Dendritic cell treated with granulocyte-macrophage colony-stimulating factor and Interleukin-4, amounts not matched to agents 40 ng/mL and 50 ng/mL, for 4 days (primary cell): ENCODE results near the gene KDM1A.

Source experiments
- H3K27ac Mint-ChIP-seq: one replicate; pipeline ENCODE4 v1.8.0; 2022; ENCODE audit warnings: mild to moderate bottlenecking, mixed read lengths
- H3K27me3 Mint-ChIP-seq: one replicate; pipeline ENCODE4 v1.8.0; 2022; ENCODE audit warnings: mild to moderate bottlenecking, mixed read lengths
- H3K36me3 Mint-ChIP-seq: one replicate; pipeline ENCODE4 v1.8.0; 2022; ENCODE audit warnings: low read depth, mixed read lengths
- H3K4me1 Mint-ChIP-seq: one replicate; pipeline ENCODE4 v1.8.0; 2022; ENCODE audit warnings: low read depth, mixed read lengths
- H3K4me3 Mint-ChIP-seq: one replicate; pipeline ENCODE4 v1.8.0; 2022; ENCODE audit warnings: mild to moderate bottlenecking, moderate library complexity, mixed read lengths
- H3K9me3 Mint-ChIP-seq: one replicate; pipeline ENCODE4 v1.8.0; 2022; ENCODE audit warnings: mixed read lengths
- intact Hi-C: fragments of 100-400 bp; cut with micrococcal nuclease; formaldehyde crosslinking; loops from one replicate; pipeline ENCODE4 v1.15.0; 2022

The KDM1A gene

DNA sequence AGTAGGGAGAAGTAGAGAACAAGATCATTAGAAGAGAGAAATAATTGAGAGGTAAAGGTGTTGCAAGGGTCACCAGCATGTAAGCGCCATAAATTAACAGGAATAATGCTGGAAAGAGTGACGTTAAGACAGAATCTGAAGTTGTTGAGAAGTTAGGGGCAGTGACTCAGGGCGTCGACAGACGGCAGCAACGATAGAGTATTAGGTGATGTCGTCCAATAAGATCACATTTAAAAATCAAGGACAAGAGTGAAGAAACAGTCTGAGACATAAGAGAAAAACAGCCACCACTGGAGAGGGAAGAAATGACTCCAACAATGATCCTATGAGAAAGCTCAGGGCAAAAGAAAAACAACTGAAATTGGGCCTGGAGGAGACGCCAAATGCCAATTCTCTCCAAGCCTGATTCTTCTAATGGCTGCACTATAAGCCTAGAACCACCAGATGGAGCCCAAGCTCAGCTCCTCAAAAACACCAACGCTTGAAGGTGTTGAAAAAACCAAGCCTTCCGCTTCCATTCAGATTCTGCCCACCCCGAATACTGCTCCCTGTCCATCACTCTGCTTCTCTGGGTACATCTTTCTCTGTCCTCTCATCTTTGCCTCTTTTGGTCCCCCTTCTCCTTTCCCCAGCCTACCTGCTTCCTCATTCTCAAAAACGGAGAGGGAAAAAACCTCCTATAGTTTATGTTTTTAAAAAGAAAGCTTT lies 79.3 kb downstream of the KDM1A start:
- H3K27ac Mint-ChIP-seq: no peak overlapping the region
- peaks cover 42% of the 10 kb centered on the region for H3K4me1 Mint-ChIP-seq
- intact Hi-C loops: loop anchor here (1.0 to 5.0 kb wide), 3 partner anchors 86 to 174 kb away; no protein-coding TSS in a partner anchor
- no peak overlapping the region for H3K4me3 Mint-ChIP-seq
- no peaks in the 10 kb centered on the region for H3K27me3 Mint-ChIP-seq
- no peaks in the 10 kb centered on the region for H3K9me3 Mint-ChIP-seq
- H3K36me3 Mint-ChIP-seq: peaks cover 13% of the 10 kb centered on the region

DNA sequence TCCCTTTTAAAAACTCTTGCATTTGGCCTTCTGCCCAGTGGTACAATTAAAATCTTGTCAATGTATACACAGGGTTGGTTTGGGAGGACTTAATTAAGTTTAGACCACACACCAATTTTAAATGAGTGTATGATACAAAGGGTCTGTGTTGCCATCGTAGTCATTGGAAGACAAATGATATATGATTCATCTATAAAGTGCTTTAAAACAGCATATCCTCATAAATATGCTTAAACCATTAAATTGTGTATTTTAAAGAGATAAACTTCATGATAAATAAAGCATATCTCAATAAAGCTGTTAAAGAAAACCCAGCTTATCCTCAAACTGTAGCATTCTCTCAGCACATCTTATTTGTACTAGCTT lies 79.9 kb downstream of the KDM1A start:
- no peak overlapping the region for H3K4me3 Mint-ChIP-seq
- intact Hi-C loops: loop anchor here (5.0 kb wide), 1 partner anchor 173 kb away; no protein-coding TSS in a partner anchor
- H3K4me1 Mint-ChIP-seq: peaks cover 43% of the 10 kb centered on the region

DNA sequence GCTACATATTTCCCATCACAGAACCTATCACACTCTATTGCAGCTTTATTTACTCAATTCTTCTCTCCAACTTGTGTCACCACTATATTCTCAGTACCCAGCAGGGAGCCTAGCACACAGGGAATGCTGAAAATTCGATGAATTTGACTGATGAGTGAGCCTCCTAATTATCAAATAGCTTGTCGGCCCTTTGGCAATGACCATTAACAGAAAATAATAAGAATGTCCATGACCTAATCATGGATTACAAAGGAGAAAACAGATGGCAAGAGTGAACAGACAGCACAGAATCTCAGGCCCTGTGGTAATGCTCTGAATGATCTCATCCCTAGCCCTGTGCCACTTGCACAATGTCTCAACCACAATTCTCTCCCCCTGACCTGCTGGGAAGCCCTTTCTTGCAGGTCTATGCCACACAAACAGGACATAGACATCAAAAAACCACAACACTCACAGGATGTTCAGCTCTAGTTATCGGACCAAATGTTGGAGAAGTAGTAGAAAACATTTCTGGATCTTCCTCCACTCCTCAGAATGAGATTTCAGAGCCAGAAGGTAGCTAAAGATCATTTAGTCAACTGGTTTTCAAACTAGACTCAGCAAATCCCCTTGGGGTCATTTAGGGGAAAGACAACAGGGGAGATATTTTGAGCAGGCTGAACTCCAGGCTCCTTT lies 80.9 kb downstream of the KDM1A start:
- intact Hi-C loops: loop anchor here (5.0 kb wide), 1 partner anchor 182 kb away; no protein-coding TSS in a partner anchor
- Mint-ChIP-seq H3K9me3 (no peaks in the 10 kb centered on the region), H3K27me3 (no peaks in the 10 kb centered on the region), H3K36me3 (peaks cover 12% of the 10 kb centered on the region), H3K27ac (no peak overlapping the region), H3K4me3 (no peak overlapping the region), H3K4me1 (peaks cover 43% of the 10 kb centered on the region)

More for the DNA sequence above, 79.9 kb downstream of the KDM1A start:
- no peaks in the 10 kb centered on the region for H3K27me3 Mint-ChIP-seq
- H3K27ac Mint-ChIP-seq: no peak overlapping the region
- H3K9me3 Mint-ChIP-seq: no peaks in the 10 kb centered on the region
- peaks cover 7% of the 10 kb centered on the region for H3K36me3 Mint-ChIP-seq

DNA sequence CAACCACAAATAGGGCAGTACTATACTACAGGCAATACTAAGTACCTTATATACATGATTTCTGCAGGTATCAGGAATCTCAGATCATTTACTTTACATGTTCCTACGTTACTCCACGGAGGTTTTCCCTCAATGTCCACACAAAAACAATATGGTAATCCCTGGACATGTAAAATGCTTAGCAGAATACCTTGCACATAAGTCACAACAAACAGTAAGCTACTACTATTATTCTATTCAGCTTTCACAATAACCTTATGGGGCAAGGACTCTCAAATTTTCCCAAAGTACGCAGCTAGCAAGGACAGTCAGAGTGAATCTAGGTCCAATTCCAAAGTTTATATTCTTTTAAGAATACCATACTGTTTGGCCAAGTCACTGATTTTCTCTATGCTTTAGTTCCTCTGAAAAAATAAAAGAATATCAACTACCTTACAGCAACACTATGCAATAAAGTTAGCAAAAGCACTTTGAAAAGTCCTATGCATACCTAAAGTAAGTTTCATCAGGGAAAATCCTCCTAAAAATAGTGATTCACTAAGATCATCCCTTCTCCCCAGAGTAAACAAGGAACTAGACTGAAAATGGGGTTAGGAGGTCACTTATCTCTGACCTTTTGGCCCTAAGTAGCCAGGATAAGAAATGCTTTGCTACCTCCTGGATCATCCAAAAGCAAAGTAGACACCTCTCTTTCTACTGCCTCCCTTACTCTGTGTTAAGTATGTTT lies 82.0 kb downstream of the KDM1A start:
- peaks cover 10% of the 10 kb centered on the region for H3K36me3 Mint-ChIP-seq
- no peak overlapping the region for H3K27ac Mint-ChIP-seq
- intact Hi-C loops: loop anchor here (5.0 kb wide), 1 partner anchor 181 kb away; no protein-coding TSS in a partner anchor
- H3K4me3 Mint-ChIP-seq: no peak overlapping the region
- no peaks in the 10 kb centered on the region for H3K27me3 Mint-ChIP-seq
- no peaks in the 10 kb centered on the region for H3K9me3 Mint-ChIP-seq
- peaks cover 43% of the 10 kb centered on the region for H3K4me1 Mint-ChIP-seq

DNA sequence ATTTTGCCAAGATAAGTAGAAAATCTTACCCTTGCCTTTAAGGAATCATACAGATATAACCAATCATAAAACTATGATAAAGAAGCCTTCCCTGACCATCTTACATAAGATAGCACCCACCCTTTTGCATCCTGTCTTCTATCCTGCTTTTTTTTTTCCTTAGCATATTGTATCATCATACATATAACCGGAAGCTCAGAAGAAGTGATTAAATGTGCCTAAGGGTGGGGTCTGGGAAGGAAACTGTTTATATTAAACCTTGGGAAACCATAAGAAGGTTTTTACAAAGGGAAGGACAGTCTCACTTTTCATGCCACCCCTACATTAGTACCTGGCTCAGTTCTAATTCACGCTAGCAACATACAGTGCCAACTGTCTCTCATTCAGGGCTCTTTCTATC lies 82.6 kb downstream of the KDM1A start:
- intact Hi-C loops: loop anchor here (5.0 kb wide), 1 partner anchor 180 kb away; no protein-coding TSS in a partner anchor
- peaks cover 43% of the 10 kb centered on the region for H3K4me1 Mint-ChIP-seq
- H3K36me3 Mint-ChIP-seq: peaks cover 15% of the 10 kb centered on the region
- no peak overlapping the region for H3K4me3 Mint-ChIP-seq
- no peak overlapping the region for H3K27ac Mint-ChIP-seq
- no peaks in the 10 kb centered on the region for H3K27me3 Mint-ChIP-seq
- H3K9me3 Mint-ChIP-seq: no peaks in the 10 kb centered on the region

DNA sequence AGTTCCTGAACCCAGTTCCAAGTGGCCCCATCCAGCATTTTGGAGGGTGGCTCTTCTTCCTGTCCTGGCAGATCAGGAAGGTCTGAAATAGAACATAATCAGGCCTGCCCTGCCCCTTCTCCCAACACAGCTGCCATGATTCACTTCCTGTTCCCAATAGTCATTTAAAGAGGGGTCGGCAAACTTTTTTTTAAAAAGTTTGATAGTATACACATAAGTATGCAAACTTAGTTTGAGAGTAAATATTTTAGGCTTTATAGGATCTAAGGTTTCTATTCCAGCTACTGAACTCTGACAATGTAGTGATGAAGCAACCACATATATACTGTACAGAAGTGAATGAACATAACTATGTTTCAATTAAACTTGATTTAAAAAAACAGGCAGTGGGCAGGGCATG lies 83.0 kb downstream of the KDM1A start:
- H3K36me3 Mint-ChIP-seq: peaks cover 19% of the 10 kb centered on the region
- H3K4me1 Mint-ChIP-seq: peaks cover 43% of the 10 kb centered on the region
- H3K27ac Mint-ChIP-seq: no peak overlapping the region
- H3K9me3 Mint-ChIP-seq: no peaks in the 10 kb centered on the region
- H3K27me3 Mint-ChIP-seq: no peaks in the 10 kb centered on the region
- H3K4me3 Mint-ChIP-seq: no peak overlapping the region
- intact Hi-C loops: loop anchor here (5.0 kb wide), 1 partner anchor 180 kb away; no protein-coding TSS in a partner anchor

DNA sequence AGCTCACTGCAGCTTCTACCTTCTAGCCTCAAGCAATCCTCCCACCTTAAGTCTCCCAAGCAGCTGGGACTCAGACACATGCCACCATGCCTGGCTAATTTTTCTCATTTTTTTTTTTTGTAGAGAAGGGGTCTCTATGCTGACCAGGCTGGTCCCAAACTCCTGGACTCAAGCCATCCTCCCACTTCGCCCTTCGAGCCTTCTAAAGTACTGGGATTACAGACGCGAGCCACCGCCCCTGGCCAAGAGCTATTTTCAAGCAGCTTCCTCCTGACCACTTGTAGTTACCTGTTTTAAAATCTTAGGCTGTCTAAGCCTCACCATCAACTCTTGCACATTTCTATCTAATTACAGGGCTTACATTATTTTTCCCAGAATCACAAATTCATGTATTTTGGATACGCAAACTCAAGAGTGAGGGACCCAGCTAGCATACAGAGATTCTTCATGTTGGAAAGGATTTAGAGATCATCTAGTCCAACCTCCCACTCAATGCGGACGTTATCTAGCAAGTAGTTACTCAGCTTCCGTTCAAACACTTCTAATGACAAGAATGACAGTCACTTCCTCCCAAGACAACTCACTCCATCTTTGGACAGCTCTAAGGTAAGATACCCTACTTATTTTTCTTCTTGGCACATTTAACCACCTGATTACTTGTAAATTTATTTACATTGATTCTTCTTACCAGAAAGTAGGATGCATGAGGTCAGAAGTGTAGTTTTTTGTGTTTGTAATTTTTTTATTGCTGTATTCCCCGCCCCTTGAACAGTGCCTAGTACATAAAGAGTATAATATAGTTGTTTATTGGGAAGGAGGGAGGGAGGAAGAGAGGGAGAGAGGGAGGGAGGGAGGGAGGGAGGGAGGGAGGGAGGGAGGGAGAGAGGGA lies 84.0 kb downstream of the KDM1A start:
- peak overlapping the region; percentile 71 for H3K27ac Mint-ChIP-seq
- H3K4me1 Mint-ChIP-seq: peaks cover 41% of the 10 kb centered on the region
- no peaks in the 10 kb centered on the region for H3K9me3 Mint-ChIP-seq

DNA sequence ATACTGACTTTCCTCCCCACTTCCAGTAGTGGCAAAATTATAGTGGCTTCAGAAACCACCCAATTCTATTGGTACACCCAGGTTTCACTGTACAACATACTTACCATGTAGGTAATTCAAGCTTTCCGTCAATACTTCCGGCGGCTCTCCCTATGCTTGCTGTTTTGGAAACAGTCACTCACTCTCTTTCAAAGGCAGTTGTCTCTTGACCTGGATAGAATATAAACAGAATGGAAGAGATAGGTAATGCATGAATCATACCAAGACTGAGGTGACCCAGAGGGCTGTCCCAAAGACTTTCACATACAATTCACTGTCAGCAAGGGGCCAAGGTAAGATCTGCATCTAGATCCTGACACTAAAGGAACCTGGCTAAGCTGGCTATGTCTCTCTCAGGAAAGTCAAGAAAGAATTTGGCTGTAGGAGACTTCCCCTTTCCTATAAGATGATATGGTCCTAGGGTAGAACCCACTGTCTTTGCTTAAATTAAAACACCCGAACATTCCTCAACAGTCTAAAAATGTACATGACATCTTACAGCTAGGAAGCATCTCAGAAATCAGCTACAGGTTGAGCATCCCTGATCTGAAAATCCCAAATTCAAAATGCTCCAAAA lies 89.8 kb downstream of the KDM1A start:
- Mint-ChIP-seq H3K27me3 (no peaks in the 10 kb centered on the region), H3K4me1 (peaks cover 25% of the 10 kb centered on the region), H3K27ac (no peak overlapping the region), H3K36me3 (peaks cover 39% of the 10 kb centered on the region), H3K4me3 (no peak overlapping the region), H3K9me3 (no peaks in the 10 kb centered on the region)
- intact Hi-C loops: no loop called here

More for the DNA sequence above, 84.0 kb downstream of the KDM1A start:
- H3K4me3 Mint-ChIP-seq: no peak overlapping the region
- intact Hi-C loops: loop anchor here (5.0 kb wide), 1 partner anchor 179 kb away; no protein-coding TSS in a partner anchor
- no peaks in the 10 kb centered on the region for H3K27me3 Mint-ChIP-seq
- H3K36me3 Mint-ChIP-seq: peaks cover 29% of the 10 kb centered on the region

DNA sequence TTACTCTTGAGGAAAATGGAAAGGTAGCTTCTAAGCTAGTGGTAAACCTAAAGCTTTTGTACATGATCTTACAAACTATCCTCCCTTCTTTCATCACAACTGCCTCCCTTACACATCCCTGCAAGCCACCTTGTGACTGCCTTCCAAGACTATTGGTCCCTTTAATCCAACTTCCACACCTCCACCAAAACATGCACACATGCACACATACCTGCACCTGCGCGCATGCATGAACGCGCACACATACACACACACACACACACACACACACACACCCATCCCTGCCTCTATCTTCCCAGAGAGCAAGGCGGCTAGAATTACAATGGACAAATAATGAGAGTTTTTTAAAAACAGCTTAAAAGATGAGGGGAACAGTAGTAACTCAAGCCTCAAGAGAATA lies 91.1 kb downstream of the KDM1A start:
- H3K9me3 Mint-ChIP-seq: no peaks in the 10 kb centered on the region
- peaks cover 30% of the 10 kb centered on the region for H3K4me1 Mint-ChIP-seq
- intact Hi-C loops: no loop called here
- H3K36me3 Mint-ChIP-seq: peaks cover 33% of the 10 kb centered on the region
- H3K4me3 Mint-ChIP-seq: no peak overlapping the region
- H3K27me3 Mint-ChIP-seq: no peaks in the 10 kb centered on the region
- peak overlapping the region; percentile 4 for H3K27ac Mint-ChIP-seq

DNA sequence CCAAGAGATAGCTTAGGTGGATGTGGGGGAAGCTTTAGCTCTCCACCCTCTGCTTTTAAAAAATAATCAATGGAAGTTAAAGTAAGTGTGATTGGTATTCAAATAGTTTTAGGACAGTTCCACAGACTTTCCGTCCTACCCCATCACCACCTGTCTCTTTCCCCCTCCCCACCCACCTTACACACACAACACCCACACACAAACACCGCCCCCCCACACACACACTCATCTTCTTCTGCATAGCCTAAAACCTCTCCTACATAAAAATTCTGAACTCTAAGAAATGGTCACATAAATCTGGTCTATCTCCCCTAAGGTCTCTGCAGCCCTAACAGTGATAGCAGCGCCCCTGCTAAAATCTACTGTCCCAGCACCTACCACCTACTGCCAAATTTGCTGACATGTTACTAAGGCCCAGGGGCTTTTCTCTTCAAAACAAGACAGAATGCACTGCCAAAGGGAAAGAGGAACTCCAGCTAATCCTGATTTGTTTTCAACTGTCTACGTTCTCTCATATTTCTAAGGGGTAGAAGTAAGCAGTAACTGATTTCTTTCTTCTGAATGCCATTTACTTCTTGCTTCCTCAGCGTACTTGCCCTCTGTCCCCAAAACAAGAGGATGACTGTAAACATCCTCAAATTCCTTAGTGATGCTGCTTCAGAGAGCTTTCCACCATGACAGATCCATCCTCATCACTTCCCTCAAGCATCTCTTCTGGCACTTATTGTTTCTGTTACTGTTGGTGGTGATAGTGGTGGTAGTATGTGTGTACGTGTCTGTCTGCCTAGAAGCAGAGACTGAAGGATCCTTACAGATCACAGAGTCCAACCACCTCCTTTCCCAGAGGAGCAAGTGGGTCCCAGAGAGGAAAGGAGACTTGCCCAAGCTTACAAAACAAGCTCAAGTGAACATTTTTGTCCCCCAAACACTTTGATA lies 92.6 kb downstream of the KDM1A start:
- Mint-ChIP-seq H3K4me3 (peak overlapping the region; percentile 17), H3K27ac (peak overlapping the region; percentile 75), H3K36me3 (peaks cover 24% of the 10 kb centered on the region), H3K4me1 (peaks cover 42% of the 10 kb centered on the region), H3K27me3 (no peaks in the 10 kb centered on the region), H3K9me3 (no peaks in the 10 kb centered on the region)
- intact Hi-C loops: no loop called here

DNA sequence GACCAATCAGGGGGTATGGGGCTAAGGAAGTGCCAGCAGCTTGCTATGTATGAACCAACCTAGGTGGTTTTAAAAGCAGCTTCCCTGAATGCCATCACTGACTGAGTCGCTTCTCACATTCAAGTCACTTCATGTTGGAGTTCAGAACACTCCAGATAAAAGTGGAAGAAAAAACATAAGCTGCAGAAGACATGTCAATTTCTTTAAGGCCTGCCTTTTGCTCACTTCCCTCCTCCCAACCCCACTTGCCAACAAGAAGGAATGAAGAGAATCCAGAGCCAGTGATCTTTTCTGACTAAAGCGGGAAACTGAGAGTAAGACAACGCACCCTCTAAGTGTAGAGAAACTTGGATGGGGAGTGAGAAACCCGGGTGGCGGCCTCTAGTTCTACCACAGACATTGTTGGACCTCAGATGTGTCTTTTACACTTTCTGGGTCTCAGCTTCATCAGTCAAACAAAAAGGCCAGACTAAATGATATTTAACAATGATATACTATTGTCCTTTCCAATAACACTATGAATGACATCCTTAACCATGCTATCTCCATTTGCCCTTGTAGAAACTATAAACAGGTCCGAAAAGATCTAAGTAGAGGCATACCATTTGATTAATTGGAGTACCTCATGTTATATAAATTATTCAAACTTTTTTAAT lies 95.3 kb downstream of the KDM1A start:
- intact Hi-C loops: loop anchor here (2.0 kb wide), 1 partner anchor 54 kb away; the partner anchor contains the start of gene LUZP1
- H3K4me1 Mint-ChIP-seq: peaks cover 55% of the 10 kb centered on the region
- no peaks in the 10 kb centered on the region for H3K9me3 Mint-ChIP-seq
- no peak overlapping the region for H3K4me3 Mint-ChIP-seq
- no peaks in the 10 kb centered on the region for H3K36me3 Mint-ChIP-seq
- H3K27me3 Mint-ChIP-seq: no peaks in the 10 kb centered on the region
- H3K27ac Mint-ChIP-seq: peak overlapping the region; percentile 75
